ENCODE data around the gene STRBP.

DNA sequence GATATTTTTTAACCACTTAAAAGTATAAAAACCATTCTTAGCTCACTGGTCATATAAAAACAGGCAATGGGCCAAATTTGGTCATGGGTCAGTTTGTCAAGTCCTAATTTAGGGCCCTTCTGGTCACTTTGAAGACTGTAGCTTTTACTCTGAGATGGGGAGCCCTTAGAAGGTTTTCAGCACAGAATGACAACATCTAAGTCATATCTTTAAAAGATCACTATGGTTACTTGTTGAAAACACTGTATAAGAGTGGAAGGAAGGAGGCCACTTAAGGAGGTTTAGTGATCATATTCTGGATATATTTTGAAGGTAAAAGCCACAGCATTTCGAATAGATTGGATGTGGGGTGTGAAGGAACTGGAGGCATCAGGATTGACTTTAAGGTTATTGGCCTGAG, 76.7 kb downstream of the STRBP start:
- TF ChIP-seq, protein P1, sequence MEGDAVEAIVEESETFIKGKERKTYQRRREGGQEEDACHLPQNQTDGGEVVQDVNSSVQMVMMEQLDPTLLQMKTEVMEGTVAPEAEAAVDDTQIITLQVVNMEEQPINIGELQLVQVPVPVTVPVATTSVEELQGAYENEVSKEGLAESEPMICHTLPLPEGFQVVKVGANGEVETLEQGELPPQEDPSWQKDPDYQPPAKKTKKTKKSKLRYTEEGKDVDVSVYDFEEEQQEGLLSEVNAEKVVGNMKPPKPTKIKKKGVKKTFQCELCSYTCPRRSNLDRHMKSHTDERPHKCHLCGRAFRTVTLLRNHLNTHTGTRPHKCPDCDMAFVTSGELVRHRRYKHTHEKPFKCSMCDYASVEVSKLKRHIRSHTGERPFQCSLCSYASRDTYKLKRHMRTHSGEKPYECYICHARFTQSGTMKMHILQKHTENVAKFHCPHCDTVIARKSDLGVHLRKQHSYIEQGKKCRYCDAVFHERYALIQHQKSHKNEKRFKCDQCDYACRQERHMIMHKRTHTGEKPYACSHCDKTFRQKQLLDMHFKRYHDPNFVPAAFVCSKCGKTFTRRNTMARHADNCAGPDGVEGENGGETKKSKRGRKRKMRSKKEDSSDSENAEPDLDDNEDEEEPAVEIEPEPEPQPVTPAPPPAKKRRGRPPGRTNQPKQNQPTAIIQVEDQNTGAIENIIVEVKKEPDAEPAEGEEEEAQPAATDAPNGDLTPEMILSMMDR (IDR thresholded peaks at IDR 0.05) = no peak
- no peak for TF ChIP-seq POLR2A (IDR thresholded peaks at IDR 0.05)

All from prostate gland (tissue), 2 donors.